ENCODE results near the gene DOC2B. TPM values are rescaled to one million over a fixed set of nuclear protein-coding genes. Genes with fewer than 3 reads are reported as not detected.
"Not testable (repeated sequence)": the region's sequence is repeated elsewhere in the genome, so short reads cannot be mapped to it uniquely, and the experiment has no call there.

Gene DOC2B
- total RNA-seq, 5 donors from 2014 or later (not counting 1 experiment from before 2014, with no cell fraction given), result 0.05 to 0.16 (median 0.09) TPM; not detected in 2

DNA sequence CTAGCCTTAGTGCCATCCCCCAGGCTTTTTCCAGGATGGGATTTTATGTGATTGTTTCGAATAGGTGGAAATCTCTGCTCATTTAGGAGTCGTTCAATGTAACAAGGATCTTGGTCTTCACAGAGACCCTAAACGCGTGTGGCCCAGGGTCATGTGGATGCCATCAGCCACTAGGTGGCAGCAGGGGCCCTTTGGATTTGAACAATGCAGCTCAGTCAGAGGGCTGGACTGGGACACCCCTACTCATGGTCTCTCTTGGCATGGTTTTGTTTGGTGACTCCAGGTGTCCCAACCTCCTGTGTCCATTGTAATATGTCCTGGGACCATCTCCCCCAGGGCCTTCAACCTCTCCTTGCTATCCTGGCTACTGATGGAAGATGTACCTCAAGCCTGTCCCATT is 44.9 kb downstream of the DOC2B start:
- POLR2A ChIA-PET; H3K4me1 ChIP-seq (ENCODE audit: control insufficient read depth in 1 of 2, extremely low read depth in 1 of 2, insufficient read depth in 2 of 2, low read length in 2 of 2); H3K9me3 ChIP-seq; H3K9me3 Mint-ChIP-seq; H3K4me1 Mint-ChIP-seq; H3K27me3 Mint-ChIP-seq; H3K36me3 Mint-ChIP-seq; H3K27me3 ChIP-seq (replicated peaks in 1 of 2; ENCODE audit: control insufficient read depth in 2 of 2, extremely low read depth in 1 of 2, insufficient read depth in 2 of 2, low read length in 1 of 2); H3K4me3 ChIP-seq (ENCODE audit: control insufficient read depth in 1 of 2, extremely low read depth in 1 of 2, low read length in 1 of 2); H3K36me3 ChIP-seq (ENCODE audit: control insufficient read depth in 2 of 2, extremely low read depth in 1 of 2, insufficient read depth in 1 of 2, low read length in 1 of 2); H3K27ac ChIP-seq (ENCODE audit: low read length); CTCF ChIA-PET: not testable (repeated sequence)
- H3K27ac Mint-ChIP-seq, result peak overlapping the region in 1 of 2 donors; percentile 34
- H3K4me3 Mint-ChIP-seq, result peak overlapping the region in 2 of 3 donors; percentile 5 to 28
- DNase-seq (peak in 34 of 35 experiments; percentile 43 to 77 (median 66)), ATAC-seq (replicated peaks in 1 of 4) (peak; percentile 87 to 96 (median 94))
- no CpG with 5 or more reads among the region's 4 CpGs for WGBS (ENCODE audit: insufficient coverage)

- H3K4me3 Mint-ChIP-seq; POLR2A ChIA-PET; H3K27ac ChIP-seq (ENCODE audit: low read length); H3K9me3 ChIP-seq; H3K27ac Mint-ChIP-seq; H3K27me3 ChIP-seq (replicated peaks in 1 of 2; ENCODE audit: control insufficient read depth in 2 of 2, extremely low read depth in 1 of 2, insufficient read depth in 2 of 2, low read length in 1 of 2); H3K4me3 ChIP-seq (ENCODE audit: control insufficient read depth in 1 of 2, extremely low read depth in 1 of 2, low read length in 1 of 2); H3K4me1 ChIP-seq (ENCODE audit: control insufficient read depth in 1 of 2, extremely low read depth in 1 of 2, insufficient read depth in 2 of 2, low read length in 2 of 2); H3K27me3 Mint-ChIP-seq; H3K36me3 Mint-ChIP-seq; DNase-seq; H3K36me3 ChIP-seq (ENCODE audit: control insufficient read depth in 2 of 2, extremely low read depth in 1 of 2, insufficient read depth in 1 of 2, low read length in 1 of 2); CTCF ChIA-PET; H3K4me1 Mint-ChIP-seq; H3K9me3 Mint-ChIP-seq: not testable (repeated sequence)
- ATAC-seq (replicated peaks in 1 of 4), result peak; percentile 65 to 68 (median 66)
- no CpG with 5 or more reads among the region's 1 CpG for WGBS (ENCODE audit: insufficient coverage)
Measured at GRCh38 chr17:135895-136294, 45.6 kb downstream of the DOC2B start.

- H3K27me3 ChIP-seq (replicated peaks in 1 of 2; ENCODE audit: control insufficient read depth in 2 of 2, extremely low read depth in 1 of 2, insufficient read depth in 2 of 2, low read length in 1 of 2); H3K4me3 Mint-ChIP-seq; H3K4me1 Mint-ChIP-seq; CTCF ChIA-PET; H3K36me3 ChIP-seq (ENCODE audit: control insufficient read depth in 2 of 2, extremely low read depth in 1 of 2, insufficient read depth in 1 of 2, low read length in 1 of 2); H3K9me3 Mint-ChIP-seq; H3K9me3 ChIP-seq; H3K27ac Mint-ChIP-seq; H3K36me3 Mint-ChIP-seq; ATAC-seq (replicated peaks in 1 of 4); H3K27ac ChIP-seq (ENCODE audit: low read length); H3K4me1 ChIP-seq (ENCODE audit: control insufficient read depth in 1 of 2, extremely low read depth in 1 of 2, insufficient read depth in 2 of 2, low read length in 2 of 2); H3K27me3 Mint-ChIP-seq; POLR2A ChIA-PET; H3K4me3 ChIP-seq (ENCODE audit: control insufficient read depth in 1 of 2, extremely low read depth in 1 of 2, low read length in 1 of 2): not testable (repeated sequence)
- no CpG with 5 or more reads among the region's 6 CpGs for WGBS (ENCODE audit: insufficient coverage)
- peak in 1 of 35 experiments; percentile 3 for DNase-seq
Measured at GRCh38 chr17:135022-135421, 46.4 kb downstream of the DOC2B start.

DNA sequence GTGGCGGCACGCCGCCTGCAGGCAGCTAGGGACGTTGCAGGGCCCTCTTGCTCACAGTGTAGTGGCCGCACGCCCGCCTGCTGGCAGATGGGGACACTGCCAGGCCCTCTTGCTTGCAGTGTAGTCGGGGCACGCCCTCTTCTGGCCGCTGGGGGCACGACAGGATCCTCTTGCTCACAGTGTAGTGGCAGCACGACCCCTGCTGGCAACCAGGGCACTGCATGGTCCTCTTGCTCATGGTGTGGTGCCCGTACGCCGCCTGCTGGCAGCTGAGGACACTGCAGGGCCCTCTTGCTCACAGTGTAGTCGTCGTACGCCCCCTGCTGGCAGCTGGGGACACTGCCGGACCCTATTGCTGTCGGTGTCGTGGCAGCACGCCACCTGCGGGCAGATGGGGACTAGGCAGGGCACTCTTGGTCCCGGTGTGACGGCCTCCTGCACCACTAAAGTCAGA is 47.1 kb downstream of the DOC2B start:
- H3K9me3 Mint-ChIP-seq, POLR2A ChIA-PET, H3K27ac Mint-ChIP-seq: not testable (repeated sequence)

DNA sequence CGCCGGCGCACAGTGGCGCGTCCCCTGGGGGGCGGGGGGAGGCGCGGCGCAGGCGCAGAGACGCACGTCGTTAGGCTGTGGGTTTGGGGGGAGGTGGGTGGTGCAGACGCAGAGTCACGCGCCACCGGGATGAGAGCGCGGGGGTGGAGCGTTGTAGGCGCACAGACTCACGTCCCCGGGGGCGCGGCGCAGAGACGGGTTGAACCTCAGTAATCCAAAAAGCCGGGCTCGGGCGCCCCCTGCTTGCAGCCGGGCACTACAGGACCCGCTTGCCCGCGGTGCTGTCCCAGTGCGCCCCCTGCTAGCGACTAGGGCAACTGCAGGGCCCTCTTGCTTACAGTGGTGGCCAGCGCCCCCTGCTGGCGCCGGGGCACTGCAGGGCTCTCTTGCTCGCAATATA is 47.5 kb downstream of the DOC2B start:
- H3K9me3 Mint-ChIP-seq; ATAC-seq (replicated peaks in 1 of 4); H3K36me3 Mint-ChIP-seq; POLR2A ChIA-PET; H3K27ac Mint-ChIP-seq; H3K36me3 ChIP-seq (ENCODE audit: control insufficient read depth in 2 of 2, extremely low read depth in 1 of 2, insufficient read depth in 1 of 2, low read length in 1 of 2); H3K9me3 ChIP-seq; H3K27ac ChIP-seq (ENCODE audit: low read length); H3K4me3 ChIP-seq (ENCODE audit: control insufficient read depth in 1 of 2, extremely low read depth in 1 of 2, low read length in 1 of 2); DNase-seq; H3K27me3 Mint-ChIP-seq; CTCF ChIA-PET; H3K4me1 ChIP-seq (ENCODE audit: control insufficient read depth in 1 of 2, extremely low read depth in 1 of 2, insufficient read depth in 2 of 2, low read length in 2 of 2); H3K4me3 Mint-ChIP-seq; H3K4me1 Mint-ChIP-seq; H3K27me3 ChIP-seq (replicated peaks in 1 of 2; ENCODE audit: control insufficient read depth in 2 of 2, extremely low read depth in 1 of 2, insufficient read depth in 2 of 2, low read length in 1 of 2): not testable (repeated sequence)
- WGBS (ENCODE audit: insufficient coverage), result no CpG with 5 or more reads among the region's 40 CpGs

More for the DNA sequence above, 47.1 kb downstream of the DOC2B start:
- H3K4me3 ChIP-seq (ENCODE audit: control insufficient read depth in 1 of 2, extremely low read depth in 1 of 2, low read length in 1 of 2); H3K9me3 ChIP-seq; H3K4me1 ChIP-seq (ENCODE audit: control insufficient read depth in 1 of 2, extremely low read depth in 1 of 2, insufficient read depth in 2 of 2, low read length in 2 of 2); H3K27me3 ChIP-seq (replicated peaks in 1 of 2; ENCODE audit: control insufficient read depth in 2 of 2, extremely low read depth in 1 of 2, insufficient read depth in 2 of 2, low read length in 1 of 2); H3K36me3 Mint-ChIP-seq; H3K27me3 Mint-ChIP-seq; CTCF ChIA-PET; H3K27ac ChIP-seq (ENCODE audit: low read length); H3K4me1 Mint-ChIP-seq; H3K4me3 Mint-ChIP-seq; H3K36me3 ChIP-seq (ENCODE audit: control insufficient read depth in 2 of 2, extremely low read depth in 1 of 2, insufficient read depth in 1 of 2, low read length in 1 of 2): not testable (repeated sequence)
- peak; percentile 33 to 55 (median 40) for ATAC-seq (replicated peaks in 1 of 4)
- peak in 18 of 35 experiments; percentile 10 to 63 (median 42) for DNase-seq
- WGBS (ENCODE audit: insufficient coverage), result no CpG with 5 or more reads among the region's 25 CpGs

GRCh38 chr17:118339-118917 is 63.0 kb downstream of the DOC2B start:
- H3K4me1 Mint-ChIP-seq; POLR2A ChIA-PET; H3K36me3 Mint-ChIP-seq; H3K4me1 ChIP-seq (ENCODE audit: control insufficient read depth in 1 of 2, extremely low read depth in 1 of 2, insufficient read depth in 2 of 2, low read length in 2 of 2); H3K27me3 ChIP-seq (replicated peaks in 1 of 2; ENCODE audit: control insufficient read depth in 2 of 2, extremely low read depth in 1 of 2, insufficient read depth in 2 of 2, low read length in 1 of 2); CTCF ChIA-PET; H3K9me3 Mint-ChIP-seq; ATAC-seq (replicated peaks in 1 of 4); H3K4me3 ChIP-seq (ENCODE audit: control insufficient read depth in 1 of 2, extremely low read depth in 1 of 2, low read length in 1 of 2); H3K4me3 Mint-ChIP-seq; H3K27ac ChIP-seq (ENCODE audit: low read length); H3K27ac Mint-ChIP-seq; H3K9me3 ChIP-seq; H3K36me3 ChIP-seq (ENCODE audit: control insufficient read depth in 2 of 2, extremely low read depth in 1 of 2, insufficient read depth in 1 of 2, low read length in 1 of 2); H3K27me3 Mint-ChIP-seq: not testable (repeated sequence)
- peak in 12 of 35 experiments; percentile 36 to 84 (median 57) for DNase-seq
- WGBS (ENCODE audit: insufficient coverage), result no CpG with 5 or more reads among the region's 20 CpGs

- H3K27ac Mint-ChIP-seq; H3K4me1 Mint-ChIP-seq; ATAC-seq (replicated peaks in 1 of 4); H3K27me3 Mint-ChIP-seq; H3K4me3 ChIP-seq (ENCODE audit: control insufficient read depth in 1 of 2, extremely low read depth in 1 of 2, low read length in 1 of 2); H3K36me3 Mint-ChIP-seq; H3K27ac ChIP-seq (ENCODE audit: low read length); CTCF ChIA-PET; H3K4me1 ChIP-seq (ENCODE audit: control insufficient read depth in 1 of 2, extremely low read depth in 1 of 2, insufficient read depth in 2 of 2, low read length in 2 of 2); H3K9me3 Mint-ChIP-seq; H3K36me3 ChIP-seq (ENCODE audit: control insufficient read depth in 2 of 2, extremely low read depth in 1 of 2, insufficient read depth in 1 of 2, low read length in 1 of 2); H3K27me3 ChIP-seq (replicated peaks in 1 of 2; ENCODE audit: control insufficient read depth in 2 of 2, extremely low read depth in 1 of 2, insufficient read depth in 2 of 2, low read length in 1 of 2); POLR2A ChIA-PET; H3K9me3 ChIP-seq; H3K4me3 Mint-ChIP-seq: not testable (repeated sequence)
- DNase-seq, result peak in 1 of 35 experiments; percentile 40
- WGBS (ENCODE audit: insufficient coverage), result no CpG with 5 or more reads among the region's 5 CpGs
Measured at GRCh38 chr17:113111-113510, 68.3 kb downstream of the DOC2B start.
